Left lung (tissue), 10 donors: ENCODE data around the gene HRG. TPM values are rescaled to one million over a fixed set of nuclear protein-coding genes. Genes with fewer than 3 reads are reported as not detected.
"Not testable (repeated sequence)": the region's sequence is repeated elsewhere in the genome, so short reads cannot be mapped to it uniquely, and the experiment has no call there.

Experiments
- ATAC-seq: fragments of 200-7000 bp; cut with Tn5 transposase; one replicate; pipeline ENCODE4 v1.9.1; 2020; ENCODE audit warnings: moderate library complexity
- DNase-seq, 4 donors: peaks; one replicate each; pipeline ENCODE4 v3.0.0-alpha.2; 2013 to 2020
- H3K27ac ChIP-seq, 2 donors: fragments of 200-600 bp; sonication (generic) in 1 of 2; one replicate each; pipeline versions ENCODE4 v1.5.0 to v1.8.0; 2020 to 2021
- H3K27me3 ChIP-seq, 2 donors: fragments of 200-600 bp; sonication (generic) in 1 of 2; one replicate each; pipeline versions ENCODE4 v1.5.0 to v1.8.0; 2020 to 2021
- H3K36me3 ChIP-seq, 2 donors: fragments of 200-600 bp; sonication (generic) in 1 of 2; one replicate each; pipeline versions ENCODE4 v1.5.0 to v1.8.0; 2020 to 2021
- H3K4me1 ChIP-seq, 2 donors: fragments of 200-600 bp; one replicate each; pipeline ENCODE4 v1.8.0; 2021
- H3K4me3 ChIP-seq, 2 donors: fragments of 200-600 bp; sonication (generic) in 1 of 2; one replicate each; pipeline versions ENCODE4 v1.5.0 to v1.8.0; 2020 to 2021; ENCODE audit warnings: mild to moderate bottlenecking in 1 of 2
- H3K9me3 ChIP-seq, 2 donors: fragments of 200-600 bp; sonication (generic) in 1 of 2; one replicate each; pipeline versions ENCODE4 v1.5.0 to v1.8.0; 2020 to 2021
- intact Hi-C, 2 donors: fragments of 100-400 bp; cut with DNase I; formaldehyde crosslinking; loops; one replicate each; pipeline versions ENCODE4 v1.11.2 to v1.14.2; 2022
- polyA plus RNA-seq, 6 donors: library from polyadenylated mRNA; unstranded; fragments of 120-200 nt; gene quantifications; one replicate each; pipeline ENCODE4 v1.2.1, GENCODE V29; 2013; ENCODE audit not compliant: insufficient read length in 6 of 6
- total RNA-seq, 2 donors: library from RNA; stranded (reverse); fragmentation: NEBNext Ultra II Directional; extraction: Animal tissue kit (Norgen Biotek cat#: 25700); gene quantifications; one replicate each; pipeline ENCODE4 v1.2.1, GENCODE V29; 2021
- TF ChIP-seq, protein P1 (sequence below), 2 donors: fragments of 200-600 bp; sonication (generic) in 1 of 2; IDR thresholded peaks; one replicate each; pipeline versions ENCODE4 v1.5.0 to v1.8.0; 2021; ENCODE audit warnings: antibody characterized with exemption in 2 of 2
- donor health status: DM: no; HTN: yes; CAD: no.
- donor health status: DM: no; HTN: no; CAD: no.

HRG gene
- total and polyA plus RNA-seq, 8 donors, result 0.04 to 0.30 (median 0.07) TPM; not detected in 2

DNA sequence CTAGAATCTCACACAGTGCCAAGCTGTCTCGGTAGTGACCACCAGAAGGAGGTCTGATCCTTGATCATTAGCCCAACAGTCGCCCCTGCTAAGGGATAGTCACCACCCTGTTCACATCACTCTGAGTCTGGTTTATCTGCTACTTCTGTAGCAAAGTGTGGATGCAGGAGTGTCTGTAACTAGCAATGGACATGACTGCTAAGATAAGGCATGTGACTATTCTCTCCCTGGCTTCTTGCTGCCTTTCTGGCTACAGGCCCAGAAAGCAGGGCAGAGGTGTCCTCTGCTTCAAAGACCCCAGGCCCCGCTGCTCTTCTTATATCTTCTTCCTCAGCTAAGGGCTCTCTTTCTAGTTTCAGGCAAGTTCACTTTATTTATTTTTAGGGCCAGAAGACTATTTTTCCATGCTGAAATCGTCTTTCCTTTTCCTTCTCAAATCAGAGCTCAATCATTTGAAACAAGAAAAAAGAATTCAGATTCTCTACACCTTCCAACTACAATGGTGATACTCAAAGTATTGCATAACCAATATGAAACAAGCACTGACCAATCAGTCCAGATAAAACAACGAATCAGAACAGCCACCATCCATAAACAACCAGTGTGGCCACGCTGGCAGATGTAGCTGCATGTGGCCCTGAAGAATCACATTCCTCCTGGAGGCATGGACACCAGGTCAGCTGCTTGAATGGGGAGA, 43.3 kb downstream of the HRG start:
- H3K4me3 ChIP-seq, result no peak overlapping the region
- no peak for ATAC-seq
- H3K36me3 ChIP-seq, result no peaks in the 10 kb centered on the region
- TF ChIP-seq, protein P1, sequence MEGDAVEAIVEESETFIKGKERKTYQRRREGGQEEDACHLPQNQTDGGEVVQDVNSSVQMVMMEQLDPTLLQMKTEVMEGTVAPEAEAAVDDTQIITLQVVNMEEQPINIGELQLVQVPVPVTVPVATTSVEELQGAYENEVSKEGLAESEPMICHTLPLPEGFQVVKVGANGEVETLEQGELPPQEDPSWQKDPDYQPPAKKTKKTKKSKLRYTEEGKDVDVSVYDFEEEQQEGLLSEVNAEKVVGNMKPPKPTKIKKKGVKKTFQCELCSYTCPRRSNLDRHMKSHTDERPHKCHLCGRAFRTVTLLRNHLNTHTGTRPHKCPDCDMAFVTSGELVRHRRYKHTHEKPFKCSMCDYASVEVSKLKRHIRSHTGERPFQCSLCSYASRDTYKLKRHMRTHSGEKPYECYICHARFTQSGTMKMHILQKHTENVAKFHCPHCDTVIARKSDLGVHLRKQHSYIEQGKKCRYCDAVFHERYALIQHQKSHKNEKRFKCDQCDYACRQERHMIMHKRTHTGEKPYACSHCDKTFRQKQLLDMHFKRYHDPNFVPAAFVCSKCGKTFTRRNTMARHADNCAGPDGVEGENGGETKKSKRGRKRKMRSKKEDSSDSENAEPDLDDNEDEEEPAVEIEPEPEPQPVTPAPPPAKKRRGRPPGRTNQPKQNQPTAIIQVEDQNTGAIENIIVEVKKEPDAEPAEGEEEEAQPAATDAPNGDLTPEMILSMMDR (IDR thresholded peaks at IDR 0.05), result no peak
- H3K4me1 ChIP-seq, result no peaks in the 10 kb centered on the region
- no peaks in the 10 kb centered on the region for H3K9me3 ChIP-seq
- no peak for DNase-seq
- no peaks in the 10 kb centered on the region for H3K27me3 ChIP-seq
- H3K27ac ChIP-seq, result no peak overlapping the region
- intact Hi-C loops, result no loop called here

DNA sequence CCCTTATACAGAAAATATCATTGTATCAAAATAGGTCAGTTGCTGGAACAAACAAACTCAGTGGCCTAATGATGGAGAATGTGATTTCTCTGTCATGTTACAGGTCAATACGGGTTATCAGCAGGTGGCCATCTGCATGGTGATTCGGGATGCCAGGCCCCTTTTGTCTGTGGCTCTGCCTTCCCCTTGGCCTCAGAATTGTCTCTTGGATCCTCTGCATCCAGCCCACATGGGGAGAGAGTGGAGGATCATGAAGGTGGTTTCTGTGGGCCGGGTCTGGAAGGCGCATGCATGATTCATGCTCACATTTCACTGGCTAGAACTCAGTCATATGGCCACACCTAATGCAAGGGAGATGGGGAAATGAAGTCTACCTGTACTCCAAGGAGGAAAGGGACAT, 44.9 kb downstream of the HRG start:
- H3K4me3 ChIP-seq, H3K4me1 ChIP-seq, H3K27ac ChIP-seq, DNase-seq, ATAC-seq, H3K27me3 ChIP-seq, intact Hi-C loops, H3K9me3 ChIP-seq, H3K36me3 ChIP-seq: not testable (repeated sequence)

DNA sequence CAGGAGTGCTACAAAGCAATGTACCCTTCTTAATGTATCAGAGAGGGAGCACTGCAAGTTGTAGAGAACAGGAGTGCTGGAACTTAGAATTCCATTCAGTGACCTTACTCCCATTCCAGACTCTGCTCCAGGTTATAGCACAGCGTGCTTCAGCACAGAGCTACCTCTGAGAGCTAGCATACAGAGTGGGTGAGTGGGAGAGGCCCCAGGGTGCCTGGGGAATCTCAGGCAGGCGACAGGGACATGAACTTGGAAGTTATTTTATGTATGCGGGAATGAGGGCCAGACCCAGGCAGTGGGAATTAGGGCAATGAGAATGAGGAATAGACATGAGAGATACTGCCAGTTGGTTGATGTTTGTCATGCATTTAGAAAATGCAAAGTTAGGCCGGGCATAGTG, 47.7 kb downstream of the HRG start:
- no peaks in the 10 kb centered on the region for H3K27me3 ChIP-seq
- H3K36me3 ChIP-seq, result no peaks in the 10 kb centered on the region
- intact Hi-C loops, result no loop called here
- H3K9me3 ChIP-seq, result no peaks in the 10 kb centered on the region
- no peak overlapping the region for H3K4me3 ChIP-seq
- H3K27ac ChIP-seq, result no peak overlapping the region
- H3K4me1 ChIP-seq, result no peaks in the 10 kb centered on the region
- TF ChIP-seq, protein P1 (IDR thresholded peaks at IDR 0.05), result no peak
- DNase-seq (no peak), ATAC-seq (no peak)

DNA sequence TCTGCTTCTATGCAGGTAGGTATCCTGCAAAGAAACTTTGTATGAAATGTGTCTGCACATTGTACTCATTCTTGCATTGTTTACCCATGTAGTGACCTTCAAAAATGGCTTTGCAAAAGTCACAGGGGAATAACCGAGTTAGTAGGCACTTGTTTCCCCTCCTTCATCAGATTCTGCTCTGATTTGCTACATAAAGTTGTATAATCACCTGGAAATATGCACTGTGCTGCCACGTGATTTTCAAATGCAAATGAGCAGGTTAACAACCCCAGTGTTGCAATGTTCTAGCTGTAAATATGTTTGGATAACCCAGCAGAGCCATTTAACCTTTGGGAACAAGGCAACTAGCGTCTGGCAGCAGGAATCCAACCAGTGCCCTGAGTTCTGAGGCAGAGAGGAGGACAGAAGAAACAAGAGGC, 51.2 kb downstream of the HRG start, which contains the start of gene KNG1:
Gene KNG1 (plus strand): TSS at position 321 of the 419 bp plus-strand sequence. CDS start 184 bp downstream, outside the sequence.
- DNase-seq, result no peak
- H3K27ac ChIP-seq, result no peak within 1 kb of the TSS
- H3K4me3 ChIP-seq, result no peak within 1 kb of the TSS
- no peaks in the 10 kb centered on the region for H3K4me1 ChIP-seq
- H3K9me3 ChIP-seq, result no peaks in the 10 kb centered on the region
- H3K36me3 ChIP-seq, result no peaks in the 10 kb centered on the region
- intact Hi-C loops, result no loop called here
- H3K27me3 ChIP-seq, result no peaks in the 10 kb centered on the region
- TF ChIP-seq, protein P1 (IDR thresholded peaks at IDR 0.05), result no peak
- peak; percentile 25 for ATAC-seq

DNA sequence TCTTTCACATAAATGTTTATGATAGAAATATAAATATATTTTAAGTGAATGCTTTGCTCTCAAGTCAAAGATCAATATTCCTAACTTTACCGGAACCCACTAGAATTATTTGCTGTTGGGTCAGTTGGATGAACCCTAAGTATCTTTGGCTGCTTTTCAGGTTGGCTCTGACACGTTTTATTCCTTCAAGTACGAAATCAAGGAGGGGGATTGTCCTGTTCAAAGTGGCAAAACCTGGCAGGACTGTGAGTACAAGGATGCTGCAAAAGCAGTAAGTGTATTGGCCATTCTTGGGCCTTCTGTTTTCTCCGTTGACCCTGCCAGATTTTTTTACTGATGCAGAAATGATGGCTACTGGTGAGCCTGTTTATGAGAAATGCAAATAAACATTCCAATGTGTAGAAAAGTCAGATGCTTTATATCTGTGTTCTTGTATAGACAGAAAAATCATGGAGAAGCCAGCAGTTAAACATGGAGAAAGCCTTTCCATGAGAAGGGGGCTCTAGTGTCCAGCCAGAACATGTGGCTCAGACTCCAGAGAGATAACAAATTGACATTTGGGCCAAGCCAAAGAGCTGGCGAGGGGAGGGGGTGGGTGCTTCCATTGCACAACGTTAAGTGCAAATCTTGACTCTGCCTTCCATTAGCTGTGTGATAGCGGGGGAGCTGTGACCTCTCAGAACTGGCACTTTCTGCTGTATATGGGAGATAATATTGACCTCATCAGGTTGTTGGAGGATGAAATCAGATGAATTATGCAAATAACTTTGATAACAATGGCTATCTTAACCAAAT, 54.3 kb downstream of the HRG start:
- DNase-seq (peak in 2 of 4 donors; percentile 4 to 28), ATAC-seq (no peak)
- intact Hi-C loops, result no loop called here

More for the DNA sequence above, 54.3 kb downstream of the HRG start:
- TF ChIP-seq, protein P1 (IDR thresholded peaks at IDR 0.05), result no peak
- Histone ChIP-seq H3K27ac (no peak overlapping the region), H3K27me3 (no peaks in the 10 kb centered on the region), H3K36me3 (no peaks in the 10 kb centered on the region), H3K4me3 (no peak overlapping the region), H3K9me3 (no peaks in the 10 kb centered on the region), H3K4me1 (no peaks in the 10 kb centered on the region)
